K562 (cell line): ENCODE results near the gene ANKRD44. TPM values are rescaled to one million over a fixed set of nuclear protein-coding genes. Genes with fewer than 3 reads are reported as not detected.

Experiments used
- ATAC-seq: fragments of 200-7000 bp; cut with Tn5 transposase; 3 replicates; pipeline ENCODE4 v1.9.1; 2020; ENCODE audit warnings: moderate library complexity
- BruUV-seq: library from RNA; stranded (reverse); fragments of 400-500 nt; replicated peaks from 2 replicates; lab custom pipeline; 2021; lab: Mats Ljungman, UMichigan
- CTCF ChIA-PET: fragments of 300-600 bp; formaldehyde crosslinking; extraction: SDS; loops from one replicate; lab custom pipeline; 2021; ENCODE audit warnings: low intra/inter-chr PET ratio; lab: Yijun Ruan, JAX
- POLR2A ChIA-PET: fragments of 300-600, 350-650 bp; sonication (Branson Sonifier 250); formaldehyde crosslinking; extraction: SDS; loops from one replicate; lab custom pipeline; 2021; ENCODE audit warnings: antibody characterized with exemption, inconsistent platforms; lab: Yijun Ruan, JAX
- DNase-seq, 4 experiments: peaks; one replicate each; pipeline versions ENCODE4 v3.0.0 to v3.0.0-alpha.2; 2011 to 2018; ENCODE audit warnings: low spot score in 3 of 4, mixed read lengths in 3 of 4; ENCODE audit errors: extremely low read depth in 1 of 4
- FAIRE-seq: peaks from 2 replicates; lab custom pipeline; 2011; peaks lifted over from hg19 to GRCh38; lab: Jason Lieb, UNC
- H2AFZ ChIP-seq: 2 replicates; pipeline ENCODE4 v1.6.0; 2011; ENCODE audit warnings: low read depth, low read length, control low read depth, inconsistent platforms
- H3K27ac ChIP-seq: fragments of 200-600 bp; 3 replicates; pipeline ENCODE4 v1.8.0; 2011; ENCODE audit warnings: low read depth, mild to moderate bottlenecking, control low read depth, inconsistent platforms, low read length, moderate library complexity, mixed read lengths; ENCODE audit errors: extremely low read depth
- H3K27me3 ChIP-seq, 2 experiments: fragments of 300-600 bp in 1 of 2; 2 replicates in 1 of 2; 3 replicates in 1 of 2; pipeline versions ENCODE4 v1.6.0 to v1.8.0; 2011; ENCODE audit warnings: inconsistent platforms in 2 of 2, low read length in 2 of 2, mild to moderate bottlenecking in 1 of 2, mixed read lengths in 1 of 2, moderate library complexity in 1 of 2; ENCODE audit not compliant: control insufficient read depth in 2 of 2, insufficient read depth in 2 of 2
- H3K36me3 ChIP-seq: fragments of 300-600 bp; 3 replicates; pipeline ENCODE4 v1.8.0; 2011; ENCODE audit warnings: mild to moderate bottlenecking, low read length, inconsistent platforms; ENCODE audit not compliant: control insufficient read depth, insufficient read depth
- H3K4me1 ChIP-seq, 2 experiments: fragments of 200-600 bp in 1 of 2; replicated peaks in 1 of 2; 2 replicates in 1 of 2; 3 replicates in 1 of 2; pipeline versions ENCODE4 v1.5.1 to v1.8.0; 2011; ENCODE audit warnings: inconsistent platforms in 2 of 2, low read length in 2 of 2, mild to moderate bottlenecking in 1 of 2, mixed read lengths in 1 of 2, moderate library complexity in 1 of 2; ENCODE audit not compliant: control insufficient read depth in 2 of 2, insufficient read depth in 2 of 2
- H3K4me2 ChIP-seq: 2 replicates; pipeline ENCODE4 v1.6.1; 2011; ENCODE audit warnings: low read length, control low read depth, inconsistent platforms, mixed read lengths; ENCODE audit not compliant: insufficient read depth
- H3K4me3 ChIP-seq: fragments of 200-600 bp; sonication (generic), shearing (Covaris generic); 2 replicates; pipeline ENCODE4 v1.5.1; 2016; ENCODE audit warnings: control low read depth, inconsistent platforms
- H3K79me2 ChIP-seq: fragments of 200-600 bp; 3 replicates; pipeline ENCODE4 v1.8.0; 2011; ENCODE audit warnings: low read length, inconsistent platforms; ENCODE audit not compliant: control insufficient read depth, insufficient read depth
- H3K9ac ChIP-seq, 2 experiments: 2 replicates each; pipeline versions ENCODE4 v1.6.0 to v1.6.1; 2011; ENCODE audit warnings: low read depth in 2 of 2, low read length in 2 of 2, control low read depth in 1 of 2, inconsistent platforms in 1 of 2, mild to moderate bottlenecking in 1 of 2, mixed read lengths in 1 of 2; ENCODE audit not compliant: insufficient read depth in 1 of 2
- H3K9me1 ChIP-seq: one replicate; pipeline ENCODE4 v1.6.0; 2011; ENCODE audit warnings: inconsistent platforms, mild to moderate bottlenecking, low read length, moderate library complexity; ENCODE audit not compliant: control insufficient read depth, insufficient read depth
- H3K9me3 ChIP-seq: replicated peaks from 2 replicates; pipeline ENCODE4 v1.5.1; 2011; ENCODE audit warnings: low read depth, low read length, inconsistent platforms; ENCODE audit not compliant: control insufficient read depth, insufficient read depth
- H4K20me1 ChIP-seq: replicated peaks from 2 replicates; pipeline ENCODE4 v1.6.1; 2011; ENCODE audit warnings: low read length, inconsistent platforms, mixed read lengths; ENCODE audit not compliant: control insufficient read depth, insufficient read depth
- DDX20 ChIP-seq: fragments of 450-650 bp; IDR thresholded peaks from 2 replicates; pipeline ENCODE4 v1.6.1; 2016; ENCODE audit warnings: missing genetic modification characterization, low read depth, mild to moderate bottlenecking, missing compliant biosample characterization, moderate library complexity
- ETV1 ChIP-seq: fragments of 450-650 bp; conservative IDR thresholded peaks from 2 replicates; pipeline ENCODE4 v1.6.1; 2016; ENCODE audit warnings: missing genetic modification characterization, control low read depth, low read depth, missing compliant biosample characterization
- HDAC3 ChIP-seq: fragments of 450-650 bp; IDR thresholded peaks from 2 replicates; pipeline ENCODE4 v1.6.1; 2018; ENCODE audit warnings: borderline replicate concordance, mild to moderate bottlenecking, moderate library complexity; ENCODE audit not compliant: partially characterized antibody
- KHSRP ChIP-seq: fragments of 450-650 bp; IDR thresholded peaks from 2 replicates; pipeline ENCODE4 v1.6.1; 2017
- MBD2 ChIP-seq: sonication (generic); IDR thresholded peaks from 2 replicates; pipeline ENCODE4 v1.6.1; 2016; ENCODE audit warnings: low read depth, borderline replicate concordance
- MYNN ChIP-seq, 2 experiments: sonication (generic); formaldehyde crosslinking in 1 of 2; IDR thresholded peaks; 2 replicates each; pipeline versions ENCODE4 v1.5.0 to v1.6.1; 2016 to 2020; ENCODE audit warnings: antibody characterized with exemption in 1 of 2, missing genetic modification reagents in 1 of 2
- UBTF ChIP-seq, 2 experiments: IDR thresholded peaks; 2 replicates each; pipeline ENCODE4 v1.6.1; 2012; ENCODE audit warnings: improper control_type of control experiment in 2 of 2, low read depth in 2 of 2, low read length in 2 of 2, borderline replicate concordance in 1 of 2
- ZNF12 ChIP-seq: sonication (generic); formaldehyde crosslinking; IDR thresholded peaks from 2 replicates; pipeline ENCODE4 v1.4.0; 2020; ENCODE audit warnings: mild to moderate bottlenecking, missing genetic modification reagents
- ZNF174 ChIP-seq: fragments of 250-450 bp; sonication (Bioruptor Pico); IDR thresholded peaks from 2 replicates; pipeline ENCODE4 v1.4.0; 2020; ENCODE audit warnings: mild to moderate bottlenecking
- ZNF431 ChIP-seq: sonication (generic); formaldehyde crosslinking; IDR thresholded peaks from 2 replicates; pipeline ENCODE4 v1.8.0; 2022; ENCODE audit warnings: mild to moderate bottlenecking, missing genetic modification reagents
- ZNF584 ChIP-seq: fragments of 200-800 bp; sonication (Bioruptor generic); IDR thresholded peaks from 2 replicates; pipeline ENCODE4 v1.6.1; 2016; ENCODE audit warnings: low read depth, mild to moderate bottlenecking, missing genetic modification characterization, missing compliant biosample characterization
- WGBS: fragments of 100-300 bp; shearing (Covaris generic); methylation state at CpG from one replicate; pipeline ENCODE4 v1.1.6; 2016; ENCODE audit warnings: low coverage, mixed read lengths; ENCODE audit not compliant: insufficient coverage; ENCODE audit errors: missing lambda C conversion rate; 5-methylcytosine and 5-hydroxymethylcytosine counted together
- in situ Hi-C: fragments of 300-500 bp; cut with MboI; formaldehyde crosslinking; loops from 4 replicates; pipeline ENCODE4 v1.15.0; 2018; ENCODE audit warnings: inconsistent platforms, mixed read lengths
- intact Hi-C: fragments of 100-400 bp; cut with micrococcal nuclease; formaldehyde crosslinking; loops from 2 replicates; pipeline ENCODE4 v1.14.2; 2022
- polyA plus RNA-seq, 8 experiments: library from polyadenylated mRNA; depleted of rRNA in 4 of 8; stranded (reverse) in 5 of 8; unstranded in 3 of 8; fragments of >200 nt; fragmentation: Nextera tagmentation in 2 of 8; fragmentation: Illumina TruSeq in 1 of 8; extraction: Ambion mirVana in 2 of 8; extraction: Trizol in 1 of 8; gene quantifications; 2 replicates each; pipeline versions ENCODE4 v1.2.1 to v1.2.3, GENCODE V29; 2011 to 2014; ENCODE audit warnings: inconsistent platforms in 1 of 8, missing spikeins in 1 of 8
- total RNA-seq, 7 experiments: library from RNA; depleted of rRNA in 6 of 7; stranded (reverse); fragments of >200 nt in 6 of 7; fragmentation: Illumina TruSeq in 2 of 7; extraction: Trizol in 2 of 7; gene quantifications; 2 replicates each; pipeline versions ENCODE4 v1.2.1 to v1.2.3, GENCODE V29; 2011 to 2021; ENCODE audit warnings: low replicate concordance in 1 of 7

ANKRD44 gene
- total and polyA plus RNA-seq, 9 of the 15 experiments (the other 6 are each of a cell fraction or from before 2014, with no cell fraction given) = 0.03 to 0.64 (median 0.07) TPM; not detected in 3

DNA sequence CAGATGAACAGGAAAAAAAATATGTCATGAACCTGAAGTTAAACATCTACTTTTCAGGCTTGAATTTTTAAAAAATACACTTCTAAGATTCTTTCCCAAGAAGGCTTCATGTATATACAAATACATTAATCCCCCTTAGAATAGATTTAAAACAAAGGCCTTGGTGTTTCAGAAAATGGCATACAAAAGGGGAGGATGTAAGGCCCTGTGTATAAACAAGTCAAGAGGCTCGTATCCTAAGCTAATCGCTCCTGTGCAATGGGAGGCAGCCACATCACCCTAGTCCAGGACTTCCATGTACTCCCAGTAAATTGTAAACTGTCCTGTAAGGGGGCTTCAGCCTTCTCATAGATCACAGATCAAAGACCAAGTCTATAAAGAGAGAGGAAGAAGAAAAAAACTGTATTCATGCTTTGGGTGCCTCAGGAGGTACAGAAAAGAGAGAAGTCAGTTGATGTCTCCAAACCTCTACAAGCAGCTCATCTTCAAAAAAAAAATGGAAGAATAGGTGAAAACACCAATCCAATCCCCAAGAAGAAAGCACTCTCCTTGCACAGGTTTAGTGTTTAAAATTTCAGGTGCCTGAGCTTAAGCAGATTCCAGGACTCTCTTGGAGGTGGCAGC lies 53.9 kb downstream of the ANKRD44 start:
- POLR2A ChIA-PET = no interaction called here
- in situ Hi-C loops = no loop called here
- Histone ChIP-seq H2AFZ (no peak overlapping the region), H3K9me1 (no peaks in the 10 kb centered on the region), H3K27me3 (peaks cover 0 to 5% of the 10 kb centered on the region in 2 experiments; a peak in 2 of 5 replicates), H3K4me3 (no peak overlapping the region), H3K27ac (no peak overlapping the region), H4K20me1 (no peaks in the 10 kb centered on the region), H3K9me3 (no peaks in the 10 kb centered on the region), H3K4me2 (no peak overlapping the region), H3K79me2 (no peaks in the 10 kb centered on the region), H3K9ac (no peak overlapping the region), H3K4me1 (no peaks in the 10 kb centered on the region), H3K36me3 (no peaks in the 10 kb centered on the region)
- no TSS peak for BruUV-seq
- TF ChIP-seq ZNF584 (CRISPR knock-in tag) = no peak
- no peak for TF ChIP-seq MBD2
- TF ChIP-seq ZNF431 (CRISPR knock-in tag) = no peak
- no peak for TF ChIP-seq ZNF174
- no peak for TF ChIP-seq MYNN (IDR thresholded peaks at IDR 0.05)
- TF ChIP-seq MYNN (CRISPR knock-in tag; IDR thresholded peaks at IDR 0.05) = no peak
- TF ChIP-seq KHSRP = no peak
- no peak for TF ChIP-seq HDAC3
- no peak for TF ChIP-seq UBTF (IDR thresholded peaks at IDR 0.05; ENCODE audit: borderline replicate concordance in 1 of 2, low read depth in 2 of 2, low read length in 2 of 2)
- TF ChIP-seq ZNF12 (CRISPR knock-in tag) = no peak
- no peak for TF ChIP-seq DDX20 (tag)
- no peak for TF ChIP-seq ETV1 (tag)
- DNase-seq = no peak
- CTCF ChIA-PET = no interaction called here
- no peak for ATAC-seq
- 15% methylated on average over 2 of the region's 2 CpGs for WGBS
- no peak for FAIRE-seq
- intact Hi-C loops = no loop called here
